GM18873 (cell line): ENCODE data around the gene GPD1.

Experiments
- ATAC-seq: cut with Tn5 transposase; IDR thresholded peaks from one replicate; pipeline ENCODE4 v1.9.1; 2021; ENCODE audit warnings: mild to moderate bottlenecking, moderate library complexity, moderate number of reproducible peaks; ENCODE audit not compliant: unreplicated experiment, low FRiP score

Gene GPD1

DNA sequence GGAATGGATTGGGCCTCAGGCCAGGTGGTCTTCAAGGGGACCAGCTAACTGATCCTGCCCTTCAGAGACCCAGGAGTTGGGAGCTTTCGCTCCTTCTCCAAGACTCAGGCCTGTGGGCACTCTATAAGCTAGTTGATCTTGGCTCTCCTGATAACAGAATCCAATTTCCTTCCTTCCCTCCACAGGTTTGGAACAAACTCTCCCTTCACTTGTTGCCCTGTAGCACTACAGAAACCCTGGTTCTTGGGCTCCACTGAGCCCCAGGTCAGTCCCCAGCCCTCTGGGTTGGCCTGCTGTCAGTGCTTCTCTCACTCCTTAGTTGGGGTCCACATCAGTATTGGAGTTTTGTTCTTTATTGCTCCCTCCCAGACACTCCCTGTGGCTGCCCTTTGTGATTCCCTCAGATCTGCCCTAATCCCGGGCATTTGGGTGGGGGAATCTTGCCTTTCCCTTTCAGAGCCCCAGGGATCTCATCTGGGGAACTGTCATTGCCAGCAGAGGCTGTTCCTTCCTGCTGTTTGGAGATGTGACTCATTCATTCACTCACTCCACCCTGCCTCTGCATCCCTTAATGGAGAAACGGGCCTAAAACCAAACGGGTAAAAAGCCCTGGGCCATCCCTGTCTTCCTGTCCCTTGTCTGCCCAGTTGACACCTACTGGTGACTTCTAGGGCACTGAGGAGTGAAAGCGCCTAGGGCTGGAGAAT is 4.4 kb upstream of the GPD1 start:
- ATAC-seq, result no peak

DNA sequence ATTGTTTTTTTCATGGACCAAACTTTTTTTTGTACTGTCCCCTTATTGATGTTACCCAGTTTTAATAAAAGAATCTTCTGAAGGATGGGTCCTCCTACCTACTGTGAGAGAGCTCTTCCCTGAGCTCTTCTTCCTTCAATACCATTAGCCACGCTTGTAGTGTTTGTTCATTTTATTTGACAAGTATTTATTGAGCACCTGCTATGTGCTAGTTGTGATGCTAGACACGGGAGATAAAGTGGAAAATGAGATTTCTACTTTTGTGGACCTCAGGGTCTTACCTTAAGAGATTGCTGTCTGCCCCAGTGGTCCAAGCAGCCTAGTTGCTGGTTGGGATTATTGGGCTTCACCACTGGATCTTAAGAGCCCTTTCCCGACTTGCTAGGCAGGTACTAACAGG is 3.2 kb upstream of the GPD1 start:
- no peak for ATAC-seq

DNA sequence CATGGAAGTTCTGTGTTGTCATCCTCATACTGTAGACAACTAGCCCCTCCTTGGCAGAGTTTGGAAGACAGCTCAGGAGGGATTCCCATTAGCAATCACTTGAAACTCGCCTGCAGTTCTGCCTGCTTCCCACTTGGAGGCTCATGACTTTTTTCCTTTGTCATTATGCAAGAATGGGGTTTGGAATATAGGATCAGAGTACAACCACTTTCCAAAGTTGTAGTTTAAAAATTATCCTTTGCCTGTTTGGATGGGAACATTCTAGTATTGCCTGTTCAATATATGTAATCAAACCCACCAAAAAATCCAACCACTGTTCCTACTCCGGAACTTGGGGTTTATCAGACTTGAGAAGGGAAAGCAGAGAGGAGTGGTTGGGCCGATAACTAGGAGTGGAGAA is 2.1 kb upstream of the GPD1 start:
- no peak for ATAC-seq

DNA sequence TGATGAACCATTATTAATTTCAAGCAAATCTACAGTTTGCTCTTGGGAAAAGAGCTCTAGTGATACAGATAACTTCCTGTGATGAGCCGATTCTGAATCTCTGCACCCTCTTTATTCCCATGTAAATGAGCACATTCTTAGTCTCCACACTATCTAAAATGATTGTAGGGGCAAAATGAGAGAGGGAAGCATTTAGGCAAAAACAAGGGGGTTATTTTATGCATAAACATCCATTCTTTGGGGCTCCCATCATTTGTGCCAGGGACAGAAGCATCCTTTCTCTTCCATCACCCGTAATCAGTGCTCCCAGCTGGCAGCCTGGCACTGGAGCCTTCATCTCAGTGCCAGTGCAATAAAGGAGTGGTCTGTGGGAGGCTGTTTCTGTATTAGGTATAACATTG is 1.7 kb upstream of the GPD1 start:
- ATAC-seq, result no peak

DNA sequence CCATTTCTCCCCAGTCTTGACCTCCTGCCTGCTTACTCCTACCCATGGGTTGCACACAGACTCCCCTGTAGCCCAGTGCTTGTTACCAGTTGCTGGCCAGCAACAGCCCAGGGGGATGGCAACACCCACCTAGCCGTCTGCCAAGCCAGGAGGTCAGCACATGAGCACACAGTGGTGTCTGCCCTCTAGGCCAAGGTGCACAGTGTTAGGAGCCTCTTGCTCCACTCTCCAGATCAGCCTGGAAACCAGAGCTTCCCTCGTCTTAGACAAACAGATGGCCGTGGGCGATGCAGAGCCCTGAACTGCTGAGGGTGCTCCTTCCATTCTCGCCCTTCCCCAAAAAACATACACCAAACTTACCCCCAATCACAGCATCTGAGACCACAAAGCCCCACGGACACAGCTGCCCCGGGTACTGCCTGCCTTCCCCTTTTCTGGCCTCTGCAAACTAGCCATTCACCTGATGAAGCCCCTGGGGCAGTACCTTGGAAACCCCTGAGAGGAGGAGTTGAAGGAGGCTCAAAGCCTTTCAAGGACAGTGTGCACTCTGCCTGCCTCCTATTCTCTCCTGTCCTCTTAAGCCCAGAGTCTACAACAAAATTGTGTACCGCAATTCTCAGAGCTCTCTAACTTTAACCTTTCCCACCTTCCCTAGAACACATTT is 1.0 kb upstream of the GPD1 start:
- ATAC-seq, result no peak

DNA sequence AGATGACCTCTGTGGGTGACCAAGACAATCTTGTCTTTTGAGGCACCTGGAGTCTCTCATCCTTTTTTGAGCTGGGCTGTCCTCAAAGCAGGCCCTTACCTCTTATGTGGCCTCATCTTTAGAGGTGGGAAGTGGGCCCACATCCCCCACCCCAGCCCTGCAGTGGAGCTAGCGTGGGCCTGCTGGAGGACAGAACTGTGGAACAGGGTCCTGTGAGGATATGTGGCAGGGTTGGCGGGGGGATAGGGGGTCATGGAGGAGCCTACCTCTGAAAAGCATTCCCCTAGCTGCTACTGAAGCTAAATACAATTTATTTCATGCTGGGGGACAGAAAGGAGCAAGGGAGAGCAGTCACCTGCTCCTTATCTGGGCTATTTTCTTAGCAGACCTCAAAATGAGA is 457 bp upstream of the GPD1 start:
- no peak for ATAC-seq

DNA sequence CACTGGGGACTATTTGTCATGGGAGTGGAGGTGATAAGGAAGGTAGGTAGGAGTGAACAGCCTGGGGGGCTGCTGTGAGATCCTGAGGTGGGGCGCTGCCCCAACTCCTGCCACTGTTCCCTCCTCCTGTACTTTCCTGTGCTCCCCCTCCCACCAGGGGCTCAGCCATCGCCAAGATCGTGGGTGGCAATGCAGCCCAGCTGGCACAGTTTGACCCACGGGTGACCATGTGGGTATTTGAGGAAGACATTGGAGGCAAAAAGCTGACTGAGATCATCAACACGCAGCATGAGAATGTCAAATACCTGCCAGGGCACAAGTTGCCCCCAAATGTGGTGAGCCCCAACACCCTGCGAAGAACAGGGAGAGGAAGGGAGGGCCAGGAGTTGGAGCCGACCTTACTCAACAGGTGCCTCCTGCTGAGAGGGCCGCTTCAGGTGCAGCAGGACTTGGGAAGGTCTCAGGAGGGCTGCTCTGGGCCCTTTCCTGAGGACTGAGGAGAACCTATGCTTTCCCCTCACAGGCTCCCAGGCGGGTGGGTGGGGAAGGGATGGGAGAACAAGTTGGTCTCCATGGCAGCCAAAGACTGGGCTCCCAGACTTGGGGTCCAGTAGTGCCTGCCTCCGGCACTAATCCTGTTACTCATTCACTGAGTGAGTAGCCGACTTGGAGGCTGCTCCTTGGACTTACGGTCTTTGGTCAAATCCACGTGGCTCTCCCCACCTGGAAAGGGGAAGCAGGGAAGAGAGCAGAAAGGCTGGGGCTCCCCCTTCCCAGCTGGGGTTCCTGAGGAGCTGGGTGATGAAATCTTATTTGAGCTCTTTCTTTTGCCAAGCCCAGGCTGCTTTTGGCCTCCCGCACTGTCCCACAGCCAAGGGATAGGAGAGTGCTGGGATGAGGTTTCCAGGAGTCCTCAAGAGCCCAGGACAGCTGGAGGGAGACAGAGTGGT is 884 bp downstream of the GPD1 start:
- no peak for ATAC-seq

DNA sequence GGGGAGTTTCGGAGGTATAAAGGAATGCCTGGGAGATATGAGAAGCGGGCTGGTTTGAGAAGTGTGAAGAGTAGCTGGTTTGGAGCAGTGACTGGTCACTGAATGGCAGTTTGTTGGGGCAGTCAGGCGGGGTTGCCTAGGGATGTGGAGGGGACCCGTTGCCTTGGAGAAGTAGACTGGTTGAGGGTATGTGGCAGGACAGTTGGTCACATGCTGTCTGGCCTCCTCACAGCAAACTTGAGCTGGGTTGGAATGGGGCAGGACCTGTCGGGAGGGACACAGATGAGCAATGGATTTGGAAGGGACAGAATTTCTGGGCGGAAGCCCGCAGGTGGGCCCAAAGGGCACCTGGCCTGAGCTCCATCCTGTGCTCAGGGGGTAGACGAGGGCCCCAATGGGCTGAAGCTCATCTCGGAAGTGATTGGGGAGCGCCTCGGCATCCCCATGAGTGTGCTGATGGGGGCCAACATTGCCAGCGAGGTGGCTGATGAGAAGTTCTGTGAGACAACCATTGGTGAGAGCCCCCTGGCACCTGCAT is 2.2 kb downstream of the GPD1 start:
- no peak for ATAC-seq

DNA sequence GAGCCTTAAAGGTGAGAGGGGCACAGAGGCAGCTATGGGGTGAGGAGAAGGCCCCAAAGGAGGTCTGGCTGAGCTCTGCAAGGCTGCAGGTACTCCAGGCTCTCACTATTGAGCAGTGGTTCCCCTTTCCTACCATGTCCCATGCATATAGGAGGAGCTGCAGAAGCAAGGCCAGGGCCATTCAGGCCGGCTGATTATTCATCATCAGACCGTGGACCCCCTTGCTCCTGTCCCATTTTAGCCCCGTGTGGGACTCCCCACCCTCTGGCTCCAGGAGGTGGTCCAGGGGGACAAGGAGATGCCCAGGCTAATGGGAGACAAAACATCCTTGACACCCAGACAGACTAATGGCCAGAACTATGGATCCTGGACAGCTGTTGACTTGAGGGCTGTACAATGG is 3.1 kb downstream of the GPD1 start:
- no peak for ATAC-seq

DNA sequence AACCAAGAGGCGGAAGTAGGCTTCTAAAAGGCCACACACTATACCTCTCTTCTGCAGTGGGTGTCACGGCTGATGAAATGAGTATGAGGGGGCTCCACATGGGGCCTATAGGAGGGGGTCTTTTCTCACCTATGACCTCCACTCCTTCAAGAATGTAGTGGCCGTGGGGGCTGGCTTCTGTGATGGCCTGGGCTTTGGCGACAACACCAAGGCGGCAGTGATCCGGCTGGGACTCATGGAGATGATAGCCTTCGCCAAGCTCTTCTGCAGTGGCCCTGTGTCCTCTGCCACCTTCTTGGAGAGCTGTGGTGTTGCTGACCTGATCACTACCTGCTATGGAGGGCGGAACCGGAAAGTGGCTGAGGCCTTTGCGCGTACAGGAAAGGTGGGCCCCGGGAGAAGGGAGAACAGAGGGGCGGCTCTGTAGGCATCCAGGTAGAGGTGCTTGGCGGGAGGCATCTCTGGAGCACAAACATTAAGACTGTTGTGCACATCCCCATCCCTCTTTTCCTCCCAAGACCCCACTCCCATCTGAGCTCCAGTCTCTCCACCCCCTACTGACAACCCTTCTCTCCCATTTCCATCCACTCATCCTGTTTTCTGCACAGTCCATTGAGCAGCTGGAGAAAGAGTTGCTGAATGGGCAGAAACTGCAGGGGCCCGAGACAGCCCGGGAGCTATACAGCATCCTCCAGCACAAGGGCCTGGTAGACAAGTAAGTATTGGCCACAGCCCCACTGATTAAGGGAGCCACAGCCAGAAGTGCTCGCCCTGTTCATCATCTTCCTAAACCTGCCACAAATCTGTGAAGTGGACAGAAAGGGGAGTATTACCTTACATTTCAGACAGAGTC is 3.8 kb downstream of the GPD1 start:
- no peak for ATAC-seq

DNA sequence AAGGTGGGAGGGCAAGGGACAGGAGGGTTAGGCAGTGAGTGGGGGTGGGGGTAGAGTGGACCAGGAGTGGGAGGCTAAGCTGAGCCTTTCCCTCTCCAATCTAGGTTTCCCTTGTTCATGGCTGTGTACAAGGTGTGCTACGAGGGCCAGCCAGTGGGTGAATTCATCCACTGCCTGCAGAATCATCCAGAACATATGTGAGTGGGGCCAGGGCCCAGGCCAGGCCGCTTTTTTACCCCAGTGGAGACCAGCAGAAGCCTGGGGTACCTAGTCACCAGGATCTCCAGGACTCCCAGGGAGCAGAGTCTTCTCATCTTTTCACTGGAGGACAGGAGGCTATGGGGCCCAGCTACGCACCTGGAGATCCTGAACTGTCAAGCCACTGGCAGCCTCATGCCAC is 5.5 kb downstream of the GPD1 start:
- no peak for ATAC-seq

DNA sequence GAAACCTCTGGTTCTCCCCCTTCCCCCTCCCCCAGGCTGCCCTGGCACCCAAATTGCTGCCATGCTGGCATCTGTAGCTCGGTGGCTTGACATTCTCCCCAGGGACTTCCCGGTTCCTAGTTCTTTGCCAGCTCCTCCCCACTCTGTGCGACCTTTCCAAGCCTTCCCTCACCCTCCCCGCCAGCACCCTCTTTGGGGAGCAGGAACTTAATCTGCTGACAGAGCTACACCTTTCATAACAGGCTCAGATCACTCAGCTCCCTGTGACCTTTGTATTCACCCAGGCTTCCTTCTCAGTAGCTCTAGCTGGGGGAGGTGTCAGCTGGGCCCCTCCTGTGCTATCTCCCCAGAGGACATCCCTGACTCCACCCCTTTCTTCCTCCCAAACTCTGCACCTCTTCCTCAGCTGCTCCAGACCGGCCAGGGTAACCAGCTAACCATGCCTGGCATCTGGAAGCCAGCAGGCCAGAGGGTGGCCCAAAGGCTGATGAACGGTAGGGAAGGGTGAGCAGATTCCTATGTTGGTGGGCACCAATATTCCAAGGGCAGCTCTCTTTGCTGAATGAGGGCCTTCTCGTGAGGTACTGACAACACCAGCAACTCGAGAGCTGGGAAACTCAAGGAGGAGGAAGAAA is 6.4 kb downstream of the GPD1 start:
- no peak for ATAC-seq

DNA sequence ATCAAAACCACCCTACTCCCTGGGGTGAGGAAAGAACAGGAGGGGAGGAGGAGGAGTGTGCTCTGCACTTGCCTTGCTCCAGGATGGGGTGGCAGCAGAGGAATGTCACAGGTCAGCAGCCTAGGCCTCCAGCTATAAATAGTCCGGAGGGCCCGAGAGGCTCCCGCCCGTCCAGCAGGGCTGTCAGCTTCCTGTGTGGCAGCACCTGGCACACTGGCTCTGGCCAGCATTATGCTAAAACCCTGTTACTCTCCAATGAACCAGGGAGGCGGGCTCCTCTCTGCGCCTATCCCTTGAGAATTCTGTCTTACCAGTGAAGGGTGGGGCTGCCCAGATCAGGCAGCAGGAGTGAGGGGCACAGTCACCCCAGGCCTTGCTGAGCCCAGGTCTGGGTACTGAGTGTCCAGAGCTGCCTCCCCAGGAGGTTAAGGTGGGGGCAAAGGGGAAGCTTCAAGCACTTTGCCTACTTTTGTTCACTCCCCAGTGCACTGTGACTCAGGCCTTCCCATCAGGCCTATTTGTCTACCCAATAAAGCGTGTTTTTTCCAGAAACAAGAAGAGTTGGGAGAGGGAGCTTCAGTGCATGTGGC is 7.0 kb downstream of the GPD1 start:
- no peak for ATAC-seq

DNA sequence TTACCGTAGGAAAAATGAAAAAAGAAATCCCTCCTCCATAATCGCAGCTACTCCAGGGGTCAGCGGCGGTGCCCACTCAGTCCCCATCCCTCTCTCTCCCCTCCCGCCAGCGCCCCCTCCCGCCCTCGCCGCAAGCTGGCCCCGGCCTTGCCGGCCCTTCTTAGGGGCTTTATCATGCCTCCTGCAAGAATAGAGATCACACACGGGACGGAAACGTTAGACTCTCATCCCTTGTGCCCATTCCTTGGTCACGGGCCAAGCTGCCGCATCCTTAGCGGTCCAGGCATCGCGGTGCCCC is 7.5 kb downstream of the GPD1 start:
- ATAC-seq, result no peak

DNA sequence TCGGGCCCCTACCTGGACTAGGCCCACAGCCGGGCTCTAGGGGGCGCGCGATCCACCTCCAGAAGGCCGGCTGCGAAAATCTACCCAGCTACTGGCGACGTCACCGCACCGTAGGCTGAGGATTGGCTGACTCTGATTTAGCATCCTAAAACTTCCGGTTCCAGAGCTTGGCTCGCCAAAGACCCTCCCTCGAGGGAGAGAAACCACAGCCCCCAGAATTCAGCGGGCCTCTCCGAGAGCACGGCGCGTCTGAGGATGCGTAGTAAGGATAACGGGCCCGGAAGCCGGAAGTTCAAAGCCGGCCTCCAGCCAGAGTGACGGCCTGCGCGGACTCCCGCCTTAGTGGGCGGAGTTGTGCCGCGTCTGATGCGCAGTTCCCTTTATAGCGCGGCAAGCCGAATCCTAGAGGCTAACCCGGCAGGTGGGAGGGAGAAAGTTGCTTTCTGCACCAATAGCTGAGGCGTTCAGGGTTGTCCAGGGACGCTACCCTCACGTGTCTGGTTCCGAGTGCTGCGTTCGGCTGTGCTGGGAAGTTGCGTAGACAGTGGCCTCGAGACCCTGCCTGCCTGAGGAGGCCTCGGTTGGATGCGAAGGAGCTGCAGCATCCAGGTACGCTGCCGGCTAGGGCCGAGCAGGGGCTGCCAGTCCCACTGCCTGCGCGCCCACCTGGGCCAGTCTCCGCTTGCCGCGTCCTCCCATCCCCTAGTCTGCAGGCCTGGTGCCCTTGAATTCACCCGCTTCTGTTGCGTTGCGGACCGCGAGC is 8.1 kb downstream of the GPD1 start, which contains the start of gene COX14:
TSS of gene COX14 (plus strand) at position 544 of the 763 bp plus-strand sequence. CDS start 7,808 bp downstream, outside the sequence.
- ATAC-seq, result peak; percentile 90

DNA sequence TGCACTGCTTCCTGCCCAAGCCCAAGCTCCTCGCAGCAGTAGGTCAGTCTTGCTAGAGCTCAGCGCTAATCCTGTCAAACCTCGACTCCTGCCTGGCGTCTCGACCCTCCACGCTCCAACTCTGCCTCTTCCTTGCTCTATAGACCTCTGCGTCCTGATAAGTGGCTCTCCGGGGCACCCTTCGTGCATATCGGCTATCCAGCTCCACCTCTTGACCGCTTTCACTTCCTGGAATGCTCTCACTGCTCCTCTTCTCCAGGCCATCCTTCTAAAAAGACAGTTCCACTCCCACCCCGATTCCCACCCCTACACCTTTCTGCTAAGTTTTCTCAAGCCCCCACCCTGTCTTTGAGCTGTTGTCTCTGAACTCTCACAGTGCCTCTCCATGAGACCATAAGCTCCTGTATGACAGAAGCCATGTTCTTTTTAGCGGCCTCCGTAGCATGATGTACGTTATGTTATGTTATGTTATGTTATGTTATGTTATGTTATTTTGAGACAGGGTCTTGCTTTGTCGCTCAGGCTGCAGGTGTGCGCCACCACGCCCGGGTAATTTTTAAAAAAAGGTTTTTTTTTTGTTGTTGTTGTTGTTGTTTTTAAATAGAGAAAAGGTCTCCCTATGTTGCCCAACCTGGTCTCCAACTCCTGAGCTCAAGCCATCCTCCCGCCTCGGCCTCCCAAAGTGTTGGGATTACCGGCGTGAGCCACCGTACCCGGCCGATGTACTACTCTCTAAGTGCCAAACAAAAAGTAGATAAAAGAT is 8.8 kb downstream of the GPD1 start:
- no peak for ATAC-seq

DNA sequence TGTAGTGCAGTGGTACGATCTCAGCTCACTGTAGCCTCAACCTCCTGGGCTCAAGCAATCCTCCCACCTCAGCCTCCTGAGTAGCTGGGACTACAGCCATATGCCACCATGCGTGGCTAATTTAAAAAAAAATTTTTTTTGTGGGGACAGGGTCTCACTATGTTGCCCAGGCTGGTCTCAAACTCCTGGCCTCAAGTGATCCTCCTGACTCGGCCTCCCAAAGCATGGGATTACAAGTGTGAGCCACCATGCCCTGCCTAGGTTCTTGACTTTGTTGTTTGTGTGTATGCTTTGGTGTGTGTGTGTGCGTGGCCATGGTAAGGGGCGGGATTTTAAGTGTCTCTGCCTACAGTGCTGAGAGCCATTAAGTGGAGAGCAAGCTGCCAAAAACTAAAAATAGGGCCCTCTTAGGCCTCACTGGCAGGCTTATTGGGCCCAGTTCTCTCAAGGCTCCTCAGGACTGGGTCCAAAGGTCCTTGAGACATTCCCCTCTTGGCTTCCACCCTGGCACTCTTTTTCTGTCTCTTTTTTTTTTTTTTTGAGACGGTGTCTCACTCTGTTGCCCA is 13.3 kb downstream of the GPD1 start:
- ATAC-seq, result no peak

DNA sequence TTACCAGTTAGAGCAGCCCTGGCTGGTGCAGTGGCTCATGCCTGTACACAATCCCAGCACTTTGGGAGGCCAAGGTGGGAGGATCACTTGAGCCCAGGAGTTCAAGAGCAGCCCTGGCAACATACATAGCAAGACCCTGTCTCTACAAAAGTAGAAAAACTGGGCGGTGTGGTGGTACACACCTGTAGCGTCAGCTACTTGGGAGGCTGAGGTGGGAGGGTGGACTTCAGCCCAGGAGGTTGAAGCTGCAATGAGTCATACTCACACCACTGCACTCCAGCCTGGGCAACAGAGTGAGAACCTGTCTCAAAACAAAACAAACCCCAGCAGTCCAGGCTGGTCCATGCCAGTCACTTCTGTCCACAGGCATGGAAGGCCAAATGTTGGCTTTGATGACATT is 15.6 kb downstream of the GPD1 start:
- no peak for ATAC-seq
